Endothelial cell of umbilical vein (primary cell): Measurements from ENCODE around the gene BAZ1B. TPM values are rescaled to one million over a fixed set of nuclear protein-coding genes. Genes with fewer than 3 reads are reported as not detected.
"Not testable (repeated sequence)": the region's sequence is repeated elsewhere in the genome, so short reads cannot be mapped to it uniquely, and the experiment has no call there.

ENCODE experiments used
- BruUV-seq: library from RNA; stranded (reverse); fragments of 400-500 nt; replicated peaks from 2 replicates; lab custom pipeline; 2021; lab: Mats Ljungman, UMichigan
- CTCF ChIA-PET: fragments of 300-600, 350-600 bp; sonication (Branson Sonifier 250); formaldehyde crosslinking; loops from one replicate; lab custom pipeline; 2021; ENCODE audit warnings: antibody characterized with exemption, inconsistent platforms; lab: Charles Lee
- POLR2A ChIA-PET: fragments of 300-600, 350-600 bp; sonication (Branson Sonifier 250); formaldehyde crosslinking; loops from one replicate; lab custom pipeline; 2021; ENCODE audit warnings: antibody characterized with exemption, inconsistent platforms; lab: Charles Lee
- DNase-seq: peaks from one replicate; pipeline ENCODE4 v3.0.0-alpha.2; 2011; ENCODE audit warnings: low read depth, low spot score
- FAIRE-seq: peaks from 2 replicates; lab custom pipeline; 2011; peaks lifted over from hg19 to GRCh38; lab: Jason Lieb, UNC
- H2AFZ ChIP-seq: 2 replicates; pipeline ENCODE4 v1.6.0; 2012; ENCODE audit warnings: low read depth, low read length, control low read depth, inconsistent platforms
- H3K27ac ChIP-seq: 2 replicates; pipeline ENCODE4 v1.5.1; 2011; ENCODE audit warnings: low read depth, mild to moderate bottlenecking, control low read depth, low read length, moderate library complexity; ENCODE audit not compliant: insufficient read depth
- H3K27me3 ChIP-seq, 2 experiments: 2 replicates each; pipeline versions ENCODE4 v1.6.0 to v1.6.1; 2011; ENCODE audit warnings: low read length in 2 of 2, mixed read lengths in 1 of 2; ENCODE audit not compliant: control insufficient read depth in 2 of 2, insufficient read depth in 2 of 2
- H3K36me3 ChIP-seq, 2 experiments: 2 replicates in 1 of 2; 3 replicates in 1 of 2; pipeline ENCODE4 v1.5.1; 2011; ENCODE audit warnings: low read length in 2 of 2, mild to moderate bottlenecking in 1 of 2, moderate library complexity in 1 of 2; ENCODE audit not compliant: control insufficient read depth in 2 of 2, insufficient read depth in 2 of 2; ENCODE audit errors: extremely low read depth in 1 of 2
- H3K4me1 ChIP-seq: 3 replicates; pipeline ENCODE4 v1.5.1; 2011; ENCODE audit warnings: mild to moderate bottlenecking, low read length; ENCODE audit not compliant: control insufficient read depth, insufficient read depth; ENCODE audit errors: extremely low read depth
- H3K4me2 ChIP-seq: 2 replicates; pipeline ENCODE4 v1.6.1; 2011; ENCODE audit warnings: low read length, control low read depth, mixed read lengths; ENCODE audit not compliant: insufficient read depth
- H3K4me3 ChIP-seq, 3 experiments: fragments of 200-600 bp in 1 of 3; sonication (generic), shearing (Covaris generic) in 1 of 3; replicated peaks in 1 of 3; 2 replicates each; pipeline ENCODE4 v1.5.1; 2011 to 2016; ENCODE audit warnings: control low read depth in 3 of 3, low read length in 3 of 3, mild to moderate bottlenecking in 2 of 3, inconsistent platforms in 1 of 3, low read depth in 1 of 3, moderate library complexity in 1 of 3; ENCODE audit not compliant: insufficient read depth in 1 of 3
- H3K79me2 ChIP-seq: 2 replicates; pipeline ENCODE4 v1.6.0; 2012; ENCODE audit warnings: low read length, inconsistent platforms; ENCODE audit not compliant: control insufficient read depth, insufficient read depth
- H3K9ac ChIP-seq: replicated peaks from 2 replicates; pipeline ENCODE3; 2011; ENCODE audit warnings: low read length, control low read depth; ENCODE audit not compliant: insufficient read depth; ENCODE audit errors: extremely low read depth
- H3K9me1 ChIP-seq: replicated peaks from 3 replicates; pipeline ENCODE4 v1.6.0; 2011; ENCODE audit warnings: mild to moderate bottlenecking, low read length; ENCODE audit not compliant: control insufficient read depth, insufficient read depth; ENCODE audit errors: extremely low read depth
- H3K9me3 ChIP-seq: replicated peaks from 2 replicates; pipeline ENCODE4 v1.5.1; 2012; ENCODE audit warnings: low read length, inconsistent platforms; ENCODE audit not compliant: control insufficient read depth, insufficient read depth
- H4K20me1 ChIP-seq: replicated peaks from 2 replicates; pipeline ENCODE3; 2011; ENCODE audit warnings: mild to moderate bottlenecking, low read length; ENCODE audit not compliant: control insufficient read depth, insufficient read depth; ENCODE audit errors: extremely low read depth
- CTCF ChIP-seq, 2 donors: IDR thresholded peaks; 1 replicate in 1 of 2; 2 replicates in 1 of 2; pipeline ENCODE4 v1.5.1; 2011; ENCODE audit warnings: low read length in 2 of 2, mild to moderate bottlenecking in 2 of 2, moderate library complexity in 2 of 2, control low read depth in 1 of 2, inconsistent platforms in 1 of 2, low read depth in 1 of 2; ENCODE audit not compliant: insufficient read depth in 1 of 2; ENCODE audit errors: extremely low read depth in 1 of 2
- EZH2 ChIP-seq: IDR thresholded peaks from 2 replicates; pipeline ENCODE4 v1.6.1; 2012; ENCODE audit warnings: borderline replicate concordance, low read depth, mild to moderate bottlenecking, moderate library complexity, low read length, inconsistent platforms; ENCODE audit not compliant: severe bottlenecking
- FOS ChIP-seq: IDR thresholded peaks from 2 replicates; pipeline ENCODE4 v1.6.1; 2011; ENCODE audit warnings: mild to moderate bottlenecking, low read length, moderate library complexity, borderline replicate concordance; ENCODE audit not compliant: insufficient read depth
- GATA2 ChIP-seq: IDR thresholded peaks from 2 replicates; pipeline ENCODE4 v1.7.0; 2011; ENCODE audit warnings: low read depth, mild to moderate bottlenecking, moderate library complexity, mixed read lengths, low read length; ENCODE audit not compliant: insufficient read length, insufficient read depth
- JUN ChIP-seq: IDR thresholded peaks from 2 replicates; pipeline ENCODE4 v1.6.1; 2011; ENCODE audit warnings: borderline replicate concordance, low read depth; ENCODE audit not compliant: insufficient read length, insufficient read depth
- MAX ChIP-seq: IDR thresholded peaks from 2 replicates; pipeline ENCODE4 v1.6.1; 2011; ENCODE audit not compliant: insufficient read depth, insufficient read length
- MYC ChIP-seq: IDR thresholded peaks from one replicate; pipeline ENCODE4 v1.6.1; 2011; ENCODE audit warnings: mild to moderate bottlenecking, low read depth, low read length
- POLR2A ChIP-seq: IDR thresholded peaks from 2 replicates; pipeline ENCODE4 v1.6.1; 2012; ENCODE audit warnings: low read depth, mild to moderate bottlenecking, control low read depth, low read length
- POLR2AphosphoS5 ChIP-seq: IDR thresholded peaks from 2 replicates; pipeline ENCODE4 v1.6.1; 2012; ENCODE audit warnings: low read depth, mild to moderate bottlenecking, control low read depth, low read length, moderate library complexity; ENCODE audit not compliant: insufficient read depth
- dilution Hi-C: fragments of 300-500 bp; cut with MboI; formaldehyde crosslinking; loops from one replicate; pipeline ENCODE4 v1.15.0; 2019; ENCODE audit warnings: low sequenced_read_pairs; ENCODE audit not compliant: extremely low pct_ligation_motif_present
- intact Hi-C: fragments of 100-400 bp; cut with micrococcal nuclease; formaldehyde crosslinking; loops from one replicate; pipeline ENCODE4 v1.10.0; 2022
- polyA plus RNA-seq, 4 experiments: library from polyadenylated mRNA; depleted of rRNA in 3 of 4; stranded (reverse) in 3 of 4; unstranded in 1 of 4; fragments of >200 nt; gene quantifications; 2 replicates each; pipeline versions ENCODE4 v1.2.1 to v1.2.3, GENCODE V29; 2011 to 2012; ENCODE audit warnings: missing spikeins in 1 of 4
- total RNA-seq: library from RNA; stranded (reverse); gene quantifications from 2 replicates; pipeline ENCODE4 v1.2.3, GENCODE V29; 2021

The BAZ1B gene
- total and polyA plus RNA-seq, 2 donors (not counting 3 experiments of a cell fraction or from before 2014, with no cell fraction given): 16.2 to 74.7 TPM

- ChIA-PET CTCF (interaction anchor here (1.1 to 1.5 kb wide), 2 partner anchors 9 to 11 kb away, joined by 3 read pairs; no protein-coding TSS in a partner anchor), POLR2A (no interaction called here)
- H2AFZ ChIP-seq: no peak overlapping the region
- H3K9ac ChIP-seq: no peak overlapping the region
- H3K4me2 ChIP-seq: no peak overlapping the region
- H3K36me3 ChIP-seq: no peaks in the 10 kb centered on the region
- TF ChIP-seq JUN (no peak), MYC (no peak), EZH2 (no peak), GATA2 (no peak), FOS (no peak), POLR2A (no peak), MAX (no peak), POLR2AphosphoS5 (no peak), CTCF (IDR thresholded peaks at IDR 0.05; ENCODE audit: extremely low read depth in 1 of 2, insufficient read depth in 1 of 2, low read depth in 1 of 2, low read length in 2 of 2) (no peak)
- no TSS peak for BruUV-seq
- H4K20me1 ChIP-seq: no peaks in the 10 kb centered on the region
- H3K9me1 ChIP-seq: no peaks in the 10 kb centered on the region
- no peak for FAIRE-seq
- intact Hi-C loops: no loop called here
- H3K27ac ChIP-seq: no peak overlapping the region
- dilution Hi-C loops: no loop called here
- H3K9me3 ChIP-seq: no peaks in the 10 kb centered on the region
- no peak for DNase-seq
- no peaks in the 10 kb centered on the region for H3K79me2 ChIP-seq
- H3K4me1 ChIP-seq: no peaks in the 10 kb centered on the region
- no peak overlapping the region for H3K4me3 ChIP-seq
- H3K27me3 ChIP-seq: peaks cover 0 to 2% of the 10 kb centered on the region in 2 experiments
Observed at GRCh38 chr7:73431041-73431835, 90.9 kb downstream of the BAZ1B start.

- H3K9ac ChIP-seq, POLR2A ChIA-PET, DNase-seq, dilution Hi-C loops, H3K9me3 ChIP-seq, H4K20me1 ChIP-seq, intact Hi-C loops, FAIRE-seq, H3K4me2 ChIP-seq, H3K79me2 ChIP-seq, H2AFZ ChIP-seq, BruUV-seq, H3K4me3 ChIP-seq, H3K27ac ChIP-seq, H3K27me3 ChIP-seq, H3K36me3 ChIP-seq, H3K9me1 ChIP-seq, H3K4me1 ChIP-seq: not testable (repeated sequence)
- CTCF ChIA-PET: interaction anchor here (1.5 kb wide), 1 partner anchor 9 kb away, joined by 3 read pairs; no protein-coding TSS in a partner anchor
Observed at GRCh38 chr7:73430540-73430939, 91.6 kb downstream of the BAZ1B start.
